OCI-LY1 (cell line): ENCODE measurements around the gene TNNI2.

Experiments
- H2AFZ ChIP-seq: fragments of 200-600 bp; sonication (generic), shearing (Covaris generic); 2 replicates; pipeline ENCODE4 v1.6.0; 2014; ENCODE audit warnings: antibody characterized with exemption, mild to moderate bottlenecking, low read length
- H3F3A ChIP-seq: fragments of 200-600 bp; sonication (generic), shearing (Covaris generic); 2 replicates; pipeline ENCODE4 v1.6.0; 2014; ENCODE audit warnings: mild to moderate bottlenecking, antibody characterized with exemption, low read length, moderate library complexity; ENCODE audit not compliant: insufficient read depth
- H3K27ac ChIP-seq: fragments of 200-600 bp; sonication (generic); 2 replicates; pipeline ENCODE4 v1.5.1; 2014; ENCODE audit warnings: low read length, mixed run types, mild to moderate bottlenecking, low read depth; ENCODE audit not compliant: poor library complexity, severe bottlenecking
- H3K27me3 ChIP-seq: fragments of 200-600 bp; sonication (generic); 2 replicates; pipeline ENCODE4 v1.6.0; 2014; ENCODE audit warnings: antibody characterized with exemption, mild to moderate bottlenecking, low read length, moderate library complexity; ENCODE audit not compliant: insufficient read depth
- H3K36me3 ChIP-seq: fragments of 200-600 bp; sonication (generic); 2 replicates; pipeline ENCODE4 v1.6.1; 2014; ENCODE audit warnings: mild to moderate bottlenecking, antibody characterized with exemption, low read length, moderate library complexity, mixed read lengths; ENCODE audit not compliant: insufficient read depth
- H3K4me1 ChIP-seq: fragments of 200-600 bp; sonication (generic); 2 replicates; pipeline ENCODE4 v1.5.1; 2014; ENCODE audit warnings: mild to moderate bottlenecking, low read length, moderate library complexity; ENCODE audit not compliant: insufficient read depth, severe bottlenecking
- H3K4me2 ChIP-seq: fragments of 200-600 bp; sonication (generic), shearing (Covaris generic); 2 replicates; pipeline ENCODE4 v1.6.1; 2014; ENCODE audit warnings: low read length
- H3K4me3 ChIP-seq: fragments of 200-600 bp; sonication (generic); 2 replicates; pipeline ENCODE4 v1.5.1; 2014; ENCODE audit warnings: low read length, low read depth, mild to moderate bottlenecking, mixed read lengths; ENCODE audit not compliant: poor library complexity, severe bottlenecking
- H3K79me2 ChIP-seq: fragments of 200-600 bp; shearing (Covaris generic); 2 replicates; pipeline ENCODE4 v1.6.1; 2016; ENCODE audit warnings: mixed run types, low read length, mixed read lengths; ENCODE audit not compliant: insufficient read depth
- H3K9ac ChIP-seq: fragments of 200-600 bp; sonication (generic), shearing (Covaris generic); 2 replicates; pipeline ENCODE4 v1.6.1; 2014; ENCODE audit warnings: mild to moderate bottlenecking, low read length, mixed read lengths
- H3K9me2 ChIP-seq: fragments of 200-600 bp; sonication (generic), shearing (Covaris generic); 2 replicates; pipeline ENCODE4 v1.6.1; 2014; ENCODE audit warnings: low read depth, mild to moderate bottlenecking, low read length, mixed read lengths
- H3K9me3 ChIP-seq: fragments of 200-600 bp; shearing (Covaris generic); 2 replicates; pipeline ENCODE4 v1.6.1; 2014; ENCODE audit warnings: low read length, mixed read lengths
- H4K20me1 ChIP-seq: fragments of 200-600 bp; sonication (generic), shearing (Covaris generic); 2 replicates; pipeline ENCODE4 v1.6.0; 2016; ENCODE audit warnings: mild to moderate bottlenecking, low read length; ENCODE audit not compliant: insufficient read depth
- EZH2 ChIP-seq: fragments of 200-600 bp; sonication (generic), shearing (Covaris generic); IDR thresholded peaks from 2 replicates; pipeline ENCODE4 v1.8.0; 2017; ENCODE audit warnings: borderline replicate concordance, mixed run types, mild to moderate bottlenecking, antibody characterized with exemption, low read length, moderate library complexity, mixed read lengths
- TF ChIP-seq, protein P1 (sequence below): fragments of 200-600 bp; sonication (generic), shearing (Covaris generic); IDR thresholded peaks from 2 replicates; pipeline ENCODE4 v1.5.1; 2017; ENCODE audit warnings: mild to moderate bottlenecking, antibody characterized with exemption, low read length, moderate library complexity, mixed read lengths

The TNNI2 gene

GRCh38 chr11:1834062-1834610, 4.6 kb upstream of the TNNI2 start:
- Histone ChIP-seq H3F3A (no peaks in the 10 kb centered on the region), H4K20me1 (no peaks in the 10 kb centered on the region), H3K4me3 (no peak overlapping the region), H3K36me3 (no peaks in the 10 kb centered on the region), H3K9ac (no peak overlapping the region), H3K27ac (no peak overlapping the region), H3K4me1 (peaks cover 4% of the 10 kb centered on the region), H3K79me2 (no peaks in the 10 kb centered on the region), H3K9me2 (no peaks in the 10 kb centered on the region), H3K27me3 (no peaks in the 10 kb centered on the region; the same call in 1 of the 2 replicates), H2AFZ (no peak overlapping the region), H3K9me3 (no peaks in the 10 kb centered on the region), H3K4me2 (no peak overlapping the region)
- no peak for TF ChIP-seq EZH2
- TF ChIP-seq, protein P1, sequence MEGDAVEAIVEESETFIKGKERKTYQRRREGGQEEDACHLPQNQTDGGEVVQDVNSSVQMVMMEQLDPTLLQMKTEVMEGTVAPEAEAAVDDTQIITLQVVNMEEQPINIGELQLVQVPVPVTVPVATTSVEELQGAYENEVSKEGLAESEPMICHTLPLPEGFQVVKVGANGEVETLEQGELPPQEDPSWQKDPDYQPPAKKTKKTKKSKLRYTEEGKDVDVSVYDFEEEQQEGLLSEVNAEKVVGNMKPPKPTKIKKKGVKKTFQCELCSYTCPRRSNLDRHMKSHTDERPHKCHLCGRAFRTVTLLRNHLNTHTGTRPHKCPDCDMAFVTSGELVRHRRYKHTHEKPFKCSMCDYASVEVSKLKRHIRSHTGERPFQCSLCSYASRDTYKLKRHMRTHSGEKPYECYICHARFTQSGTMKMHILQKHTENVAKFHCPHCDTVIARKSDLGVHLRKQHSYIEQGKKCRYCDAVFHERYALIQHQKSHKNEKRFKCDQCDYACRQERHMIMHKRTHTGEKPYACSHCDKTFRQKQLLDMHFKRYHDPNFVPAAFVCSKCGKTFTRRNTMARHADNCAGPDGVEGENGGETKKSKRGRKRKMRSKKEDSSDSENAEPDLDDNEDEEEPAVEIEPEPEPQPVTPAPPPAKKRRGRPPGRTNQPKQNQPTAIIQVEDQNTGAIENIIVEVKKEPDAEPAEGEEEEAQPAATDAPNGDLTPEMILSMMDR: no peak

GRCh38 chr11:1834779-1835670, 3.8 kb upstream of the TNNI2 start, which contains the start of gene SYT8:
TSS of gene SYT8 (plus strand) at chr11:1834990. CDS start at chr11:1835106, 116 bp downstream.
- Histone ChIP-seq H2AFZ (no peak within 1 kb of the TSS), H3K9me2 (no peaks in the 10 kb centered on the region), H3K4me3 (no peak within 1 kb of the TSS), H3K27ac (no peak within 1 kb of the TSS), H4K20me1 (no peaks in the 10 kb centered on the region), H3K36me3 (no peaks in the 10 kb centered on the region), H3F3A (no peaks in the 10 kb centered on the region), H3K4me1 (peaks cover 9% of the 10 kb centered on the region), H3K79me2 (no peaks in the 10 kb centered on the region), H3K27me3 (no peaks in the 10 kb centered on the region; the same call in 1 of the 2 replicates), H3K9me3 (no peaks in the 10 kb centered on the region), H3K9ac (no peak within 1 kb of the TSS), H3K4me2 (no peak within 1 kb of the TSS)
- TF ChIP-seq, protein P1: no peak
- TF ChIP-seq EZH2: no peak

DNA sequence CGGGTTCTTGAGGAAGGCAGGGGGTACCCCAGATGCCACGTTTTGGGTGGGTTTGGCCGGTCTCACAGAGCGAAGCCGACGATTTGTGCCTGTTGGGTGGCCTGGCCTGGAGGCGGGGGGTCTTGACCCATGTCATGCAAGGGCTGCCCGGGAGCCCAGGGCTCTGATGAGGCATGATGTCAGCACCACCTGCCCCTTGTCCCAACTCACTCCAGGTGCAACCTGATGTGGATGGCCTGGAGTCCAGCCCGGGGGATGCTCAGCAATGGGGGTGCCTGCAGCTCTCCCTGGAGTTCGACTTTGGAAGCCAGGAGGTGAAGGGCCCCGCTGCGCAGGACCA, 3.1 kb upstream of the TNNI2 start:
- TF ChIP-seq, protein P1: no peak
- TF ChIP-seq EZH2: no peak
- H3K27ac ChIP-seq: no peak overlapping the region
- H3F3A ChIP-seq: no peaks in the 10 kb centered on the region
- no peak overlapping the region for H2AFZ ChIP-seq
- H3K4me3 ChIP-seq: no peak overlapping the region
- no peaks in the 10 kb centered on the region for H3K36me3 ChIP-seq
- H4K20me1 ChIP-seq: no peaks in the 10 kb centered on the region
- no peaks in the 10 kb centered on the region for H3K9me2 ChIP-seq
- no peaks in the 10 kb centered on the region for H3K9me3 ChIP-seq
- no peak overlapping the region for H3K4me2 ChIP-seq
- H3K4me1 ChIP-seq: peaks cover 15% of the 10 kb centered on the region
- H3K79me2 ChIP-seq: no peaks in the 10 kb centered on the region
- H3K27me3 ChIP-seq: no peaks in the 10 kb centered on the region; the same call in 1 of the 2 replicates
- no peak overlapping the region for H3K9ac ChIP-seq
